WERI-Rb-1 (cell line): ENCODE measurements around the gene THRB.

Experiments
- DNase-seq: peaks from one replicate; pipeline ENCODE4 v3.0.0-alpha.2; 2020
- H3K27ac ChIP-seq: fragments of 250-450 bp; sonication (Bioruptor Pico); 2 replicates; pipeline ENCODE4 v1.5.1; 2020; ENCODE audit warnings: mild to moderate bottlenecking, moderate library complexity
- H3K27me3 ChIP-seq: fragments of 250-450 bp; sonication (Bioruptor Pico); 2 replicates; pipeline ENCODE4 v1.5.1; 2021; ENCODE audit warnings: mild to moderate bottlenecking, low read depth, moderate library complexity; ENCODE audit not compliant: insufficient read depth, severe bottlenecking
- H3K36me3 ChIP-seq: fragments of 250-450 bp; sonication (Bioruptor Pico); 2 replicates; pipeline ENCODE4 v1.5.1; 2020; ENCODE audit warnings: mild to moderate bottlenecking, moderate library complexity
- H3K4me3 ChIP-seq: 2 replicates; pipeline ENCODE4 v1.5.1; 2011; ENCODE audit warnings: low read depth, mild to moderate bottlenecking, control low read depth, low read length
- H3K9me3 ChIP-seq: fragments of 250-450 bp; sonication (Bioruptor Pico); 2 replicates; pipeline ENCODE4 v1.5.1; 2021; ENCODE audit warnings: mild to moderate bottlenecking, moderate library complexity; ENCODE audit not compliant: severe bottlenecking
- CTCF ChIP-seq: IDR thresholded peaks from 2 replicates; pipeline ENCODE4 v1.5.1; 2011; ENCODE audit warnings: low read depth, mild to moderate bottlenecking, control low read depth, inconsistent platforms, low read length

Gene THRB

GRCh38 chr3:24499991-24500390 is 5.3 kb upstream of the THRB start:
- no peak overlapping the region for H3K4me3 ChIP-seq
- no peaks in the 10 kb centered on the region for H3K27me3 ChIP-seq
- no peak overlapping the region for H3K27ac ChIP-seq
- DNase-seq, result no peak
- no peaks in the 10 kb centered on the region for H3K36me3 ChIP-seq
- no peak for TF ChIP-seq CTCF
- no peaks in the 10 kb centered on the region for H3K9me3 ChIP-seq

- H3K4me3 ChIP-seq, result no peak overlapping the region
- no peak overlapping the region for H3K27ac ChIP-seq
- DNase-seq, result no peak
- no peaks in the 10 kb centered on the region for H3K36me3 ChIP-seq
- no peaks in the 10 kb centered on the region for H3K27me3 ChIP-seq
- H3K9me3 ChIP-seq, result no peaks in the 10 kb centered on the region
- no peak for TF ChIP-seq CTCF
Observed at GRCh38 chr3:24498796-24499195, 4.1 kb upstream of the THRB start.

- DNase-seq, result no peak
- no peak overlapping the region for H3K27ac ChIP-seq
- H3K4me3 ChIP-seq, result no peak overlapping the region
- no peaks in the 10 kb centered on the region for H3K9me3 ChIP-seq
- H3K27me3 ChIP-seq, result no peaks in the 10 kb centered on the region
- no peaks in the 10 kb centered on the region for H3K36me3 ChIP-seq
- no peak for TF ChIP-seq CTCF
Observed at GRCh38 chr3:24498391-24498790, 3.7 kb upstream of the THRB start.

- Histone ChIP-seq H3K36me3 (no peaks in the 10 kb centered on the region), H3K4me3 (no peak overlapping the region), H3K9me3 (no peaks in the 10 kb centered on the region), H3K27me3 (no peaks in the 10 kb centered on the region), H3K27ac (no peak overlapping the region)
- DNase-seq, result no peak
- TF ChIP-seq CTCF, result no peak
Observed at GRCh38 chr3:24497942-24498341, 3.3 kb upstream of the THRB start.

- peak; percentile 89 for DNase-seq
- Histone ChIP-seq H3K4me3 (peak overlapping the region; percentile 70), H3K27ac (peak overlapping the region; percentile 95), H3K9me3 (no peaks in the 10 kb centered on the region), H3K27me3 (no peaks in the 10 kb centered on the region), H3K36me3 (no peaks in the 10 kb centered on the region)
- peak; percentile 76 for TF ChIP-seq CTCF
Observed at GRCh38 chr3:24496529-24497482, 2.2 kb upstream of the THRB start.
